ENCODE results near the gene GOLGA7B. TPM values are rescaled to one million over a fixed set of nuclear protein-coding genes. Genes with fewer than 3 reads are reported as not detected.

GOLGA7B gene
- total and polyA plus RNA-seq, 4 experiments from 2014 or later: 0.46 to 7.9 (median 4.6) TPM

GRCh38 chr10:97821308-97822038 lies 28.2 kb upstream of the GOLGA7B start:
- Histone ChIP-seq H3K4me3 (ENCODE audit: low read length in 2 of 2) (no peak overlapping the region), H3K27me3 (ENCODE audit: insufficient read depth, low read length) (no peaks in the 10 kb centered on the region), H3K36me3 (ENCODE audit: insufficient read depth, low read length) (no peaks in the 10 kb centered on the region), H3K27ac (ENCODE audit: low read depth, low read length) (no peak overlapping the region), H3K9me3 (ENCODE audit: control insufficient read depth in 1 of 2, low read length in 2 of 2) (no peaks in the 10 kb centered on the region), H3K4me1 (ENCODE audit: insufficient read depth, low read length) (no peaks in the 10 kb centered on the region)
- no peaks in the 10 kb centered on the region for H3K27me3 Mint-ChIP-seq
- intact Hi-C loops (cut with micrococcal nuclease): no loop called here
- H3K27ac Mint-ChIP-seq: no peak overlapping the region
- POLR2A ChIA-PET (ENCODE audit: partially characterized antibody): no interaction called here
- CTCF ChIA-PET (ENCODE audit: partially characterized antibody): no interaction called here
- no peaks in the 10 kb centered on the region for H3K9me3 Mint-ChIP-seq
- no peaks in the 10 kb centered on the region for H3K4me1 Mint-ChIP-seq
- DNase-seq: no peak
- no peak overlapping the region for H3K4me3 Mint-ChIP-seq
- H3K36me3 Mint-ChIP-seq: no peaks in the 10 kb centered on the region

- Histone ChIP-seq H3K4me1 (ENCODE audit: insufficient read depth, low read length) (no peaks in the 10 kb centered on the region), H3K27me3 (ENCODE audit: insufficient read depth, low read length) (no peaks in the 10 kb centered on the region), H3K4me3 (ENCODE audit: low read length in 2 of 2) (no peak overlapping the region), H3K9me3 (ENCODE audit: control insufficient read depth in 1 of 2, low read length in 2 of 2) (no peaks in the 10 kb centered on the region), H3K36me3 (ENCODE audit: insufficient read depth, low read length) (no peaks in the 10 kb centered on the region), H3K27ac (ENCODE audit: low read depth, low read length) (no peak overlapping the region)
- DNase-seq: no peak
- Mint-ChIP-seq H3K4me3 (no peak overlapping the region), H3K36me3 (no peaks in the 10 kb centered on the region), H3K9me3 (no peaks in the 10 kb centered on the region), H3K4me1 (no peaks in the 10 kb centered on the region), H3K27ac (no peak overlapping the region), H3K27me3 (no peaks in the 10 kb centered on the region)
- CTCF ChIA-PET (ENCODE audit: partially characterized antibody): no interaction called here
- intact Hi-C loops (cut with micrococcal nuclease): no loop called here
- POLR2A ChIA-PET (ENCODE audit: partially characterized antibody): no interaction called here
These were observed 27.4 kb upstream of the GOLGA7B start for GRCh38 chr10:97822261-97822687.

DNA sequence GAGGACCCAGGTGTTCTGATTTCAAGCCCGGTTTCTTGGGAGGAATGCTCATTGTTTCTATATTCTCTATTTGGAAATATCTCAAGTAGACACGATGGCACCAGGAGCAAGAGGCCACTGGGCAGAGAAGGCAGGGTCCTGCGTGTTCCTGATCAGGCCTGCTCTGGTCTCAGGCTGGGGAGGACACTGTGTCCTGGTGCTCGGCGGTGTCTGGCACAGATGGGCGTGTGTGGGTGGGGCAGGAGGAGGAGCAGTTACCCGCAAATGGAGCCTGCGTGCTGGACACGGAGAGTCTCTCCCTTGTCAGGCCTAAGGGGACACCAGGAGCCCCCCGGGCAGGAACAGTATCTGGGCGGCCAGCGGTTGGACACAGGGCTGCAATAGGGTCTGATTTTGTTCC lies 25.9 kb upstream of the GOLGA7B start:
- Histone ChIP-seq H3K9me3 (ENCODE audit: control insufficient read depth in 1 of 2, low read length in 2 of 2) (no peaks in the 10 kb centered on the region), H3K36me3 (ENCODE audit: insufficient read depth, low read length) (no peaks in the 10 kb centered on the region), H3K27ac (ENCODE audit: low read depth, low read length) (no peak overlapping the region), H3K4me3 (ENCODE audit: low read length in 2 of 2) (no peak overlapping the region), H3K4me1 (ENCODE audit: insufficient read depth, low read length) (peaks cover 11% of the 10 kb centered on the region), H3K27me3 (ENCODE audit: insufficient read depth, low read length) (no peaks in the 10 kb centered on the region)
- H3K36me3 Mint-ChIP-seq: no peaks in the 10 kb centered on the region
- ChIA-PET CTCF (ENCODE audit: partially characterized antibody) (no interaction called here), POLR2A (ENCODE audit: partially characterized antibody) (no interaction called here)
- peaks cover 6 to 8% (median 6%) of the 10 kb centered on the region in 4 donors for H3K4me1 Mint-ChIP-seq
- H3K27ac Mint-ChIP-seq: peak overlapping the region in 1 of 7 donors; percentile 70
- no peaks in the 10 kb centered on the region for H3K9me3 Mint-ChIP-seq
- H3K27me3 Mint-ChIP-seq: no peaks in the 10 kb centered on the region
- intact Hi-C loops (cut with micrococcal nuclease): no loop called here
- no peak for DNase-seq
- H3K4me3 Mint-ChIP-seq: no peak overlapping the region

DNA sequence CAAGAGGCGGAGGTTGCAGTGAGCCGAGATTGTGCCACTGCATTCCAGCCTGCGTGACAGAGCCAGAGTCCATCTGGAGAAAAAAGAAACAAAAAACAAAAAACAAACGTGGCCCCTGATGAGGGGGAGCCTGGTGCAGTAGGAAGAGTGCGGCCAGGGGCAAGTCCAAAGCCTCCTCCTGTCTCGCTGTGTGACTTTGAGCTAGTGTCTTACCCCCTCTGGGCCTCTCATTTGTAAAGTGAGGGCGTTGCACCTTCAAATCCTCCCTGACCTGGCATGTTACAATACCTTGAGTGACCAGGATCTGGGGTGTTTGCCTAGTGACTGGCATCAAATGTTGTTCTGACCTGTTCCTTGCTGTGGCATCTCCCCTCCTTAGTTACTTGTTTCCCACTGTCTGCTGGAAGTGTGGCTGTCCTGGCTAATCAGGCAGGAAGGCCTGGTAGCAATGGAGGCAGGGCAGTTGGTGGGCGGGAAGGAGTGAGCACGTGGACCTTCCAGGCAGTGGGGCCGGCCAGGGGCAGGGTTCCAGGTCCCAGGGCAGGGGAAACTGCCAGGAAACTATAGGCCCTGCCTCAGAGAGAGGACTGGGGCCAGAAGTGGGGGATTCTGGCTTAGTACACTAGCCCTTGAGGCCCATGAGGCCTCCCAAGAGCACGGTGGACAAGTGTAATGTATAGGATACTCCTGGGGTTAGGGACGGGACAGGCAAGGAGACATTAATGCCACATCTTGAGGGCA lies 24.5 kb upstream of the GOLGA7B start:
- POLR2A ChIA-PET (ENCODE audit: partially characterized antibody): no interaction called here
- H3K36me3 Mint-ChIP-seq: no peaks in the 10 kb centered on the region
- Histone ChIP-seq H3K4me3 (ENCODE audit: low read length in 2 of 2) (no peak overlapping the region), H3K36me3 (ENCODE audit: insufficient read depth, low read length) (no peaks in the 10 kb centered on the region), H3K4me1 (ENCODE audit: insufficient read depth, low read length) (peaks cover 25% of the 10 kb centered on the region), H3K27me3 (ENCODE audit: insufficient read depth, low read length) (no peaks in the 10 kb centered on the region), H3K27ac (ENCODE audit: low read depth, low read length) (no peak overlapping the region), H3K9me3 (ENCODE audit: control insufficient read depth in 1 of 2, low read length in 2 of 2) (no peaks in the 10 kb centered on the region)
- no peaks in the 10 kb centered on the region for H3K27me3 Mint-ChIP-seq
- DNase-seq: no peak
- H3K4me1 Mint-ChIP-seq: peaks cover 18 to 23% (median 19%) of the 10 kb centered on the region in 4 donors
- H3K27ac Mint-ChIP-seq: peak overlapping the region in 2 of 7 donors; percentile 42 to 49
- no peaks in the 10 kb centered on the region for H3K9me3 Mint-ChIP-seq
- intact Hi-C loops (cut with micrococcal nuclease): no loop called here
- CTCF ChIA-PET (ENCODE audit: partially characterized antibody): interaction anchor here (6.2 kb wide), 1 partner anchor 44 kb away, joined by 31 read pairs; no protein-coding TSS in a partner anchor
- no peak overlapping the region for H3K4me3 Mint-ChIP-seq

- H3K27ac ChIP-seq (ENCODE audit: low read depth, low read length): no peak overlapping the region
- H3K4me1 Mint-ChIP-seq: peaks cover 18 to 34% (median 21%) of the 10 kb centered on the region in 4 donors
- H3K9me3 Mint-ChIP-seq: no peaks in the 10 kb centered on the region
- no peaks in the 10 kb centered on the region for H3K9me3 ChIP-seq (ENCODE audit: control insufficient read depth in 1 of 2, low read length in 2 of 2)
- H3K27me3 ChIP-seq (ENCODE audit: insufficient read depth, low read length): no peaks in the 10 kb centered on the region
- ChIA-PET POLR2A (ENCODE audit: partially characterized antibody) (interaction anchor here (1.5 kb wide), 1 partner anchor 23 kb away, joined by 8 read pairs; the partner anchor contains the start of gene GOLGA7B), CTCF (ENCODE audit: partially characterized antibody) (interaction anchor here (1.0 to 6.2 kb wide), 3 partner anchors 34 to 42 kb away, joined by 4 to 31 read pairs (median 4); no protein-coding TSS in a partner anchor)
- H3K36me3 ChIP-seq (ENCODE audit: insufficient read depth, low read length): no peaks in the 10 kb centered on the region
- H3K36me3 Mint-ChIP-seq: no peaks in the 10 kb centered on the region
- no peak overlapping the region for H3K4me3 Mint-ChIP-seq
- H3K4me3 ChIP-seq (ENCODE audit: low read length in 2 of 2): no peak overlapping the region
- H3K27me3 Mint-ChIP-seq: no peaks in the 10 kb centered on the region
- H3K27ac Mint-ChIP-seq: peak overlapping the region in 2 of 7 donors; percentile 44 to 46
- no peak for DNase-seq
- intact Hi-C loops (cut with micrococcal nuclease): no loop called here
- peaks cover 28% of the 10 kb centered on the region for H3K4me1 ChIP-seq (ENCODE audit: insufficient read depth, low read length)
These were observed 22.8 kb upstream of the GOLGA7B start for GRCh38 chr10:97826892-97827291.

- H3K4me3 Mint-ChIP-seq: no peak overlapping the region
- H3K9me3 ChIP-seq (ENCODE audit: control insufficient read depth in 1 of 2, low read length in 2 of 2): no peaks in the 10 kb centered on the region
- intact Hi-C loops (cut with micrococcal nuclease): no loop called here
- H3K27ac ChIP-seq (ENCODE audit: low read depth, low read length): no peak overlapping the region
- H3K4me3 ChIP-seq (ENCODE audit: low read length in 2 of 2): no peak overlapping the region
- peak overlapping the region in 3 of 7 donors; percentile 1 to 78 (median 68) for H3K27ac Mint-ChIP-seq
- peaks cover 18 to 34% (median 21%) of the 10 kb centered on the region in 4 donors for H3K4me1 Mint-ChIP-seq
- H3K9me3 Mint-ChIP-seq: no peaks in the 10 kb centered on the region
- no peaks in the 10 kb centered on the region for H3K27me3 Mint-ChIP-seq
- no peaks in the 10 kb centered on the region for H3K36me3 Mint-ChIP-seq
- ChIA-PET POLR2A (ENCODE audit: partially characterized antibody) (interaction anchor here (1.5 kb wide), 1 partner anchor 22 kb away, joined by 8 read pairs; the partner anchor contains the start of gene GOLGA7B), CTCF (ENCODE audit: partially characterized antibody) (interaction anchor here (0.6 to 6.2 kb wide), 5 partner anchors 35 to 114 kb away, joined by 4 to 31 read pairs (median 4); no protein-coding TSS in a partner anchor)
- DNase-seq: no peak
- no peaks in the 10 kb centered on the region for H3K36me3 ChIP-seq (ENCODE audit: insufficient read depth, low read length)
- no peaks in the 10 kb centered on the region for H3K27me3 ChIP-seq (ENCODE audit: insufficient read depth, low read length)
- H3K4me1 ChIP-seq (ENCODE audit: insufficient read depth, low read length): peaks cover 28% of the 10 kb centered on the region
These were observed 21.8 kb upstream of the GOLGA7B start for GRCh38 chr10:97827702-97828291.

GRCh38 chr10:97828721-97829120 lies 20.9 kb upstream of the GOLGA7B start:
- H3K4me1 ChIP-seq (ENCODE audit: insufficient read depth, low read length): peaks cover 28% of the 10 kb centered on the region

More at GRCh38 chr10:97828721-97829120, 20.9 kb upstream of the GOLGA7B start:
- POLR2A ChIA-PET (ENCODE audit: partially characterized antibody): interaction anchor here (0.9 to 3.0 kb wide), 3 partner anchors 9 to 21 kb away, joined by 3 to 23 read pairs (median 4); partner anchors contain the start of gene GOLGA7B
- H3K9me3 ChIP-seq (ENCODE audit: control insufficient read depth in 1 of 2, low read length in 2 of 2): no peaks in the 10 kb centered on the region
- Mint-ChIP-seq H3K4me1 (peaks cover 18 to 34% (median 21%) of the 10 kb centered on the region in 4 donors), H3K27me3 (no peaks in the 10 kb centered on the region), H3K4me3 (peak overlapping the region in 5 of 8 donors; percentile 18 to 64 (median 53)), H3K36me3 (no peaks in the 10 kb centered on the region), H3K27ac (peak overlapping the region; percentile 56 to 81 (median 66)), H3K9me3 (no peaks in the 10 kb centered on the region)
- no peaks in the 10 kb centered on the region for H3K27me3 ChIP-seq (ENCODE audit: insufficient read depth, low read length)
- H3K4me3 ChIP-seq (ENCODE audit: low read length in 2 of 2): no peak overlapping the region
- no peaks in the 10 kb centered on the region for H3K36me3 ChIP-seq (ENCODE audit: insufficient read depth, low read length)
- intact Hi-C loops (cut with micrococcal nuclease): no loop called here
- H3K27ac ChIP-seq (ENCODE audit: low read depth, low read length): no peak overlapping the region
- CTCF ChIA-PET (ENCODE audit: partially characterized antibody): interaction anchor here (1.3 to 6.2 kb wide), 4 partner anchors 15 to 120 kb away, joined by 3 to 31 read pairs (median 7); no protein-coding TSS in a partner anchor
- DNase-seq: peak in 3 of 5 donors; percentile 9 to 20 (median 19)

Measured in CD4-positive, alpha-beta memory T cell (primary cell).